RWPE1 (cell line): ENCODE results near the gene MBNL1.
A peak's percentile ranks its signal among the peaks of the same experiment; 100 is the strongest.

Experiments
- CTCF ChIA-PET: fragments of 350-600 bp; sonication (Branson Sonifier 250); formaldehyde crosslinking; extraction: SDS; loops from one replicate; lab custom pipeline; 2021; lab: Yijun Ruan, JAX
- POLR2A ChIA-PET: fragments of 400-600 bp; formaldehyde crosslinking; extraction: SDS; loops from one replicate; lab custom pipeline; 2020; ENCODE audit warnings: antibody characterized with exemption; ENCODE audit not compliant: low non-redundant PET; lab: Yijun Ruan, JAX
- DNase-seq: peaks from one replicate; pipeline ENCODE4 v3.0.0; 2012; ENCODE audit warnings: low spot score
- H3K27ac ChIP-seq: fragments of 450-650 bp; 2 replicates; pipeline ENCODE4 v1.5.1; 2017
- TF ChIP-seq, protein P1 (sequence below): fragments of 450-650 bp; conservative IDR thresholded peaks from 2 replicates; pipeline ENCODE4 v1.5.1; 2017; ENCODE audit warnings: low read depth, mild to moderate bottlenecking

Gene MBNL1

DNA sequence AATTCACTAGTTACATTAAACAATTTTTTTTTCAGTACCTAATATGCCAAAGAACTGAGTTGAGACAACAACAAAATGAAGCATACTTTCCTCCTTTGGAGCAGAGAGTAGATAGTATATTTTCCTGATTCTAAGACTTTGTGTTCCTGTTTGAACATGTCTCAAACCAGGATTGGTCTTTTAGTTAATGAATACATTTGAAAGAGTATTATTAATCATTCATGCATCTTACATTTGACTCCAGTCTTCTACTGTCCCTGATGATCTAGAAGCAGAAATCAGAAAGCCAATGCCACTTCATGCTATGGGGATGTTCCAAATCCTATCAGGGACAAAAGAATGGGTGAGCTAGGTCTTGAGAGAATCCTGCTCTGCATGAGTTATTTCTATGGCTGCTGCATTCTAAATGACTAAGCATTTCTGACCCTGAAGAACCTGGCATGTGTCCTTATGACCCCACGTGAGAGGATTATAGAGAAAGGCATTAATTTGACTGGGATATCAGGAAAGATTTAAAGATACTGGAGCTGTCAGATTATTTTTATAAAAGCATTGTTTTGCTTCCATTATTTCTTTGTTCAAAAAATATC is 32.9 kb upstream of the MBNL1 start:
- CTCF ChIA-PET = no interaction called here
- TF ChIP-seq, protein P1, sequence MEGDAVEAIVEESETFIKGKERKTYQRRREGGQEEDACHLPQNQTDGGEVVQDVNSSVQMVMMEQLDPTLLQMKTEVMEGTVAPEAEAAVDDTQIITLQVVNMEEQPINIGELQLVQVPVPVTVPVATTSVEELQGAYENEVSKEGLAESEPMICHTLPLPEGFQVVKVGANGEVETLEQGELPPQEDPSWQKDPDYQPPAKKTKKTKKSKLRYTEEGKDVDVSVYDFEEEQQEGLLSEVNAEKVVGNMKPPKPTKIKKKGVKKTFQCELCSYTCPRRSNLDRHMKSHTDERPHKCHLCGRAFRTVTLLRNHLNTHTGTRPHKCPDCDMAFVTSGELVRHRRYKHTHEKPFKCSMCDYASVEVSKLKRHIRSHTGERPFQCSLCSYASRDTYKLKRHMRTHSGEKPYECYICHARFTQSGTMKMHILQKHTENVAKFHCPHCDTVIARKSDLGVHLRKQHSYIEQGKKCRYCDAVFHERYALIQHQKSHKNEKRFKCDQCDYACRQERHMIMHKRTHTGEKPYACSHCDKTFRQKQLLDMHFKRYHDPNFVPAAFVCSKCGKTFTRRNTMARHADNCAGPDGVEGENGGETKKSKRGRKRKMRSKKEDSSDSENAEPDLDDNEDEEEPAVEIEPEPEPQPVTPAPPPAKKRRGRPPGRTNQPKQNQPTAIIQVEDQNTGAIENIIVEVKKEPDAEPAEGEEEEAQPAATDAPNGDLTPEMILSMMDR = no peak
- no peak overlapping the region for H3K27ac ChIP-seq
- POLR2A ChIA-PET = no interaction called here
- peak; percentile 57 for DNase-seq

DNA sequence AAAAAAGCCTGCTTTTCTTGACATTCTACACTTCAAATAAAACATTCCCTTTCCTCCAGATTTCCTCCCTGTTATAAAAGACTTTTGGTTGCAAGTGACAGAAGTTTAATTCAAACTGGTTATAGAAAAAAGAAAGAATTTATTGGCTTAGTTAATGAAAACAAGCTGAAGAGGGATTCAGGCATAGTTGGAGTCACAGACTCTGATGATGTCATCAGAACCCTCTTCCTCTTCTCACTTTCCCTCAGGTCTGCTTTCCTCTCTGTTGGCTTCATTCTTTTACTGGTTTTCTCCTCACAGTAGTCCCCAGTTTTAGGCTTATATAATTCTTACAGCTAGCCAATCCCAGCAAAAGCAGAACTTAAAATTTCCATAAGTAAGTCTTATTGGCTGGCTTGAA is 32.0 kb upstream of the MBNL1 start:
- TF ChIP-seq, protein P1 = no peak
- POLR2A ChIA-PET = no interaction called here
- DNase-seq = no peak
- H3K27ac ChIP-seq = no peak overlapping the region
- CTCF ChIA-PET = no interaction called here

DNA sequence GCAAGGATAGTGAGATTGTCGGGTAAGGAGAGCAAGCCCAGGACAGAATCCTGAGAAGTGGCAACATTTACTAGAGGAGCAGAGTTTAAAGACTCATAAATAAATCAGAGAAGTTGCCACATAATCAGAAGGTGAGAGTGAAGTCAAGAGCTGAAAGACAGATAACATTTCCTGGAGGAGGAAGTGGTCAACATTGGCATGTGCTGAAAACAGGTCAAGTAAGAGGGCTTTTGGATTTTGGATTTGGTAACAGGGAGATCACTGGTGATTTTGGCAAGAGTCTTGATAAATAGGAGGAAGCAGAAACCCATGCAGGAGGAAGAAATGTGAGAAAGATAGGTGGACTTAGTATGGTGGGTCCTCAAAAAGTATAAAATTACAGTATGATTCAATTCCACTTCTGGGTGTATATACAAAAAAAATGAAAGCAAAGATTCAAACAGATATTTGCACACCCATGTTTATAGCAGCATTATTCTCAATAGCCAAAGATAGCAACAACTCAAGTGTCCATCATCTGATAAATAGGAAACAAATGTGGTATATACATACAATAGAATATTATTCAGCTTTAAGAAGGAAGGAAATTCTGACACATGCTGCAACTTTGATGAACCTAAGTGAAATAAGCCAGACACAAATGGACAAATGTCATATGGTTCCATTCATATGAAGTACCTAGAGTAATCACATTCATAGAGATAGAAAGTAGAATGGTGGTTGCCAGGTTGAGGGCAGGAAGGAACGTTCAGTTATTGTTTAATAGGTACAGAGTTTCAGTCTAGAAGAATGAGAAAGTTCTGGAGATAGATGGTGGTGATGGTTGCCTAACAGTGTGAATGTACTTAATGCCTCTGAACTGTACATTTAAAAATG is 27.3 kb upstream of the MBNL1 start:
- no peak overlapping the region for H3K27ac ChIP-seq
- CTCF ChIA-PET = no interaction called here
- TF ChIP-seq, protein P1 = no peak
- DNase-seq = no peak
- POLR2A ChIA-PET = no interaction called here

DNA sequence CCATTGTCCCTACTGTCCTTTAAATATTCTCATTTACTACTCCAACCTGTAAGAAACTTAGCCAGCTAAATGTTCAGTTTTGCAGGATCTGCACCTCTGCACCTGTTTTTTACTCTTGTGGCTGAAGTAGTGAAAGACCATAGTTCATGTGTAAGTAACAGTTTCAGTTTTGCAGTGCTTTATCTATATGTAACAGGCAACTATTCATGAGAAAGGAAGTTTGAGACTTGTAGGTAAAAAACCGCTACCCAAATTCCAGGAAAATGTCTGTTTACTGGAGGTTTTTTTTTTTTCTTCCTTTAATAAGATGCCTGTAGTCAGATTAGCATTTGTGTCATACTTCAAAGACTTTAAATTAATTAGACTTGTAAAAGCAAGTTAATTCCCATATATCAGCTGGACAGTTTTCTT is 25.4 kb upstream of the MBNL1 start:
- no peak overlapping the region for H3K27ac ChIP-seq
- CTCF ChIA-PET = interaction anchor here (0.7 kb wide), 1 partner anchor 17 kb away, joined by 4 read pairs; no protein-coding TSS in a partner anchor
- POLR2A ChIA-PET = no interaction called here
- no peak for DNase-seq
- TF ChIP-seq, protein P1 = no peak

DNA sequence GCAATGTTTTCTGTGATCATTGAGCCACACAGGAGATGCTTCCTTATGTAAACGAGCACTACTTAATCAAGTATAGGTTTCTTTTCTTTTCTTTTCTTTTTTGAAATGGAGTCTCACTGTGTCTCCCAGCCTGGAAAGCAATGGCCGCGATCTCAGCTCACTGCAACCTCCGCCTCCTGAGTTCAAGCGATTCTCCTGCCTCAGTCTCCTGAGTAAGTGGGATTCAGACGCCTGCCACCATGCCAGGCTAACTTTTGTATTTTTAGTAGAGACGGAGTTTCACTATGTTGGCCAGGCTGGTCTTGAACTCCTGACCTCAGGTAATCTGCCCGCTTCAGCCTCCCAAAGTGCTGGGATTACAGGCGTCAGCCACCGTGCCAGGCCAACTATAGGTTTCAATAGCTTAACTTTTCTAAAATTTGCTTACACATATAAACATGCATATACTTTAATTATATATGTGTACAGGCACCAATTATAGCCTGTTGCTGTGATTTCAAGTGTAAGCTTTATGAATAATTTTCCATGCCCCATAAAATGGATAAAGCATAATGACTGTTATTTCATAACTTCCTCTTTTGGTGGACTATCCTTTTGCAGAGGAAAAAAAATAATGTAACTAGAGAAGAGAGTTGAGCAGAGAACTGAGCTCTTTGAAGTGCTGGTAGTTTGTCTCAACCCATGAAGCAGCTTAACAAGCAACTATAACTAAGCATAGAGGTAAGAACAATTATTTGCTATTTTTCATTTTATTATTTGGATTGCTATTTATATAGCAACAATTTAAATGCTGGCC is 24.8 kb upstream of the MBNL1 start:
- ChIA-PET POLR2A (no interaction called here), CTCF (no interaction called here)
- DNase-seq = no peak
- TF ChIP-seq, protein P1 = no peak
- no peak overlapping the region for H3K27ac ChIP-seq

DNA sequence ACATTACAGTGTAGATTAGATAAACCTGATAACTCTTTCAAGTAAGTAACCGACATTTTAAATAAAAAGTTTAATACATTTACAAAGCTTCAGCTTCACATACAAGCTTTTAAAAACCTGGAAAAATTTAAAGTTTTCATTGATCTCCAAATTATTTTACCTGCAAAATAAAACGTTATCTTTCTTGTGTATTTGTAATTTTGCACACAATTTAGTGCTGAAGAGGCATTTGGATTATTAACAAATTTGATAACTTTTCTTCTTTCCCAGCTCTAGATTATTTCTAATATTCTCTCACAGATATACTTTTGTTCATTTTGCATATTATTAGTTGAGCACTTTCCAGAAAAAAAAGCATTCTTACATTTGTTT is 24.2 kb upstream of the MBNL1 start:
- no peak overlapping the region for H3K27ac ChIP-seq
- TF ChIP-seq, protein P1 = no peak
- ChIA-PET CTCF (no interaction called here), POLR2A (no interaction called here)
- DNase-seq = no peak
